K562 (cell line): ENCODE data around the gene AKT1S1. TPM values are rescaled to one million over a fixed set of nuclear protein-coding genes. Genes with fewer than 3 reads are reported as not detected.

Experiments used
- GTF2A2 ChIP-seq: IDR thresholded peaks from 2 replicates; pipeline ENCODE4 v1.6.1; 2016; ENCODE audit warnings: mild to moderate bottlenecking, missing genetic modification characterization, missing compliant biosample characterization
- KDM5B ChIP-seq: fragments of 200-600 bp; sonication (generic); IDR thresholded peaks from 2 replicates; pipeline ENCODE4 v1.6.1; 2012; ENCODE audit warnings: low read depth, mild to moderate bottlenecking, moderate library complexity, low read length, control low read depth, inconsistent platforms; ENCODE audit not compliant: insufficient replicate concordance
- NCOR1 ChIP-seq: fragments of 450-650 bp; IDR thresholded peaks from 2 replicates; pipeline ENCODE4 v1.6.1; 2016; ENCODE audit warnings: mild to moderate bottlenecking, moderate library complexity
- NR3C1 ChIP-seq: sonication (generic); formaldehyde crosslinking; IDR thresholded peaks from 2 replicates; pipeline ENCODE4 v1.8.1; 2022; ENCODE audit warnings: missing genetic modification reagents
- RBM17 ChIP-seq: fragments of 200-400 bp; formaldehyde crosslinking; IDR thresholded peaks from 2 replicates; pipeline ENCODE4 v1.6.1; 2017; ENCODE audit warnings: low read depth, mild to moderate bottlenecking, low read length, borderline replicate concordance
- ZC3H11A ChIP-seq: IDR thresholded peaks from 2 replicates; pipeline ENCODE4 v1.6.1; 2012; ENCODE audit warnings: low read depth, low read length, improper control_type of control experiment
- ZNF140 ChIP-seq: fragments of 250-450 bp; sonication (Bioruptor Pico); IDR thresholded peaks from 2 replicates; pipeline ENCODE4 v1.8.0; 2021; ENCODE audit warnings: moderate library complexity, mild to moderate bottlenecking, inconsistent platforms
- ZNF274 ChIP-seq: IDR thresholded peaks from 2 replicates; pipeline ENCODE4 v1.6.1; 2011; ENCODE audit warnings: low read depth, mild to moderate bottlenecking, low read length, moderate library complexity, borderline replicate concordance
- polyA plus RNA-seq, 8 experiments: library from polyadenylated mRNA; depleted of rRNA in 4 of 8; stranded (reverse) in 5 of 8; unstranded in 3 of 8; fragments of >200 nt; fragmentation: Nextera tagmentation in 2 of 8; fragmentation: Illumina TruSeq in 1 of 8; extraction: Ambion mirVana in 2 of 8; extraction: Trizol in 1 of 8; gene quantifications; 2 replicates each; pipeline versions ENCODE4 v1.2.1 to v1.2.3, GENCODE V29; 2011 to 2014; ENCODE audit warnings: inconsistent platforms in 1 of 8, missing spikeins in 1 of 8
- total RNA-seq, 7 experiments: library from RNA; depleted of rRNA in 6 of 7; stranded (reverse); fragments of >200 nt in 6 of 7; fragmentation: Illumina TruSeq in 2 of 7; extraction: Trizol in 2 of 7; gene quantifications; 2 replicates each; pipeline versions ENCODE4 v1.2.1 to v1.2.3, GENCODE V29; 2011 to 2021; ENCODE audit warnings: low replicate concordance in 1 of 7
- TF ChIP-seq, protein P1 (sequence below): fragments of 250-450 bp; sonication (Bioruptor Pico); IDR thresholded peaks from 2 replicates; pipeline ENCODE4 v1.4.0; 2020
- TF ChIP-seq, protein P2 (sequence below): fragments of 200-800 bp; sonication (Bioruptor generic); IDR thresholded peaks from 2 replicates; pipeline ENCODE4 v1.6.1; 2016; ENCODE audit warnings: missing genetic modification characterization, missing compliant biosample characterization
- TF ChIP-seq, protein P3 (sequence below): fragments of 250-450 bp; sonication (Bioruptor Pico); IDR thresholded peaks from 2 replicates; pipeline ENCODE4 v1.4.0; 2020; ENCODE audit warnings: mild to moderate bottlenecking
- TF ChIP-seq, protein P4 (sequence below): sonication (generic); formaldehyde crosslinking; IDR thresholded peaks from 2 replicates; pipeline ENCODE4 v1.8.1; 2023; ENCODE audit warnings: mild to moderate bottlenecking, missing genetic modification reagents, moderate library complexity

AKT1S1 gene
- total and polyA plus RNA-seq, 9 of the 15 experiments (the other 6 are each of a cell fraction or from before 2014, with no cell fraction given): 1.2 to 50.3 (median 17.1) TPM

DNA sequence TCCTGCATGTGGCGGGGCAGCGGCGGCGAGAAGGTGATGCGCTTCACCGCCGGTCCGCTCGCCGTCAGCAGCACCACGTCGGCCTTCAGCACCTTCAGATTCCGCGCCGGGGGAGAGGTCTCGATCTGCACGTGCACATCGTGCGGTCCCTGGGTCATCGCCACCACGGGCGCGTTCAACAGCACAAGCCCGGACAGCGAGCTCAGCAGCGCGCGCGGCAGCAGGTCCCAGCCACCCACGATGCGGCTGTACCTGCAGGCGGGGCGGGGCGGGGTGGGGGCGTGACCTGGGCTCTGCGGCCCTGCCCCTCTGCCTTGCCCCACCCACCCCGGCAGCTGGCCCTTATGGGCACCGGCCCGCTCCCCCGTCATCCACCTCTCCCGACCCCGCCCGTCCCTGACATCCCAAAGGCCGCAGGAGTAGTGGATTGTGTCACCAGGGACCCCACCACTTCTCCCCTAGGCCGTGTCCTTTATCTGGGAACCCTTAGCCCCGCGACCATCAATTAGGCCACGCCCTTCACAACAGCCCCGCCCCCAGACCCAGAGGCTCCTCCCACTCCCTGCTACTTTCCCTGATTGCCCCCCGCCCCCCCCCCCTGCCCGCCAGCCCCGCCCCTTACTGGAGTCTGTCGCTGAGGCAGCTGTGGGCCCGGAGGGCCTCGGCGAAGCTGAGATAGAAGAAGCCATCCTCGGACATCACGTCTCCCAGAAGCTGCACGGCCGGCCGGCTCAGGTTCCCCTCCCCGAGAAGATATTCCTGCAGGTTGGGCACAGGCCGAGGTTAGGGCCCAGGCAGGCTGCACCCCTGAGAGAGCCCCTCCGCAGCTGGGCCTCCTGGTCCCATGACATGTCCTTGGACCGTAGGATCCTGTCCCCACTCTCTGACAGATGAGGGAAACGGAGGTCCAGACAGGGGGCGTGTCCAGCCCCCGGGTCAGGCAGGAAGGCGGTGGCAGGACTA is 13.5 kb upstream of the AKT1S1 start (continued):
- TF ChIP-seq, protein P1, sequence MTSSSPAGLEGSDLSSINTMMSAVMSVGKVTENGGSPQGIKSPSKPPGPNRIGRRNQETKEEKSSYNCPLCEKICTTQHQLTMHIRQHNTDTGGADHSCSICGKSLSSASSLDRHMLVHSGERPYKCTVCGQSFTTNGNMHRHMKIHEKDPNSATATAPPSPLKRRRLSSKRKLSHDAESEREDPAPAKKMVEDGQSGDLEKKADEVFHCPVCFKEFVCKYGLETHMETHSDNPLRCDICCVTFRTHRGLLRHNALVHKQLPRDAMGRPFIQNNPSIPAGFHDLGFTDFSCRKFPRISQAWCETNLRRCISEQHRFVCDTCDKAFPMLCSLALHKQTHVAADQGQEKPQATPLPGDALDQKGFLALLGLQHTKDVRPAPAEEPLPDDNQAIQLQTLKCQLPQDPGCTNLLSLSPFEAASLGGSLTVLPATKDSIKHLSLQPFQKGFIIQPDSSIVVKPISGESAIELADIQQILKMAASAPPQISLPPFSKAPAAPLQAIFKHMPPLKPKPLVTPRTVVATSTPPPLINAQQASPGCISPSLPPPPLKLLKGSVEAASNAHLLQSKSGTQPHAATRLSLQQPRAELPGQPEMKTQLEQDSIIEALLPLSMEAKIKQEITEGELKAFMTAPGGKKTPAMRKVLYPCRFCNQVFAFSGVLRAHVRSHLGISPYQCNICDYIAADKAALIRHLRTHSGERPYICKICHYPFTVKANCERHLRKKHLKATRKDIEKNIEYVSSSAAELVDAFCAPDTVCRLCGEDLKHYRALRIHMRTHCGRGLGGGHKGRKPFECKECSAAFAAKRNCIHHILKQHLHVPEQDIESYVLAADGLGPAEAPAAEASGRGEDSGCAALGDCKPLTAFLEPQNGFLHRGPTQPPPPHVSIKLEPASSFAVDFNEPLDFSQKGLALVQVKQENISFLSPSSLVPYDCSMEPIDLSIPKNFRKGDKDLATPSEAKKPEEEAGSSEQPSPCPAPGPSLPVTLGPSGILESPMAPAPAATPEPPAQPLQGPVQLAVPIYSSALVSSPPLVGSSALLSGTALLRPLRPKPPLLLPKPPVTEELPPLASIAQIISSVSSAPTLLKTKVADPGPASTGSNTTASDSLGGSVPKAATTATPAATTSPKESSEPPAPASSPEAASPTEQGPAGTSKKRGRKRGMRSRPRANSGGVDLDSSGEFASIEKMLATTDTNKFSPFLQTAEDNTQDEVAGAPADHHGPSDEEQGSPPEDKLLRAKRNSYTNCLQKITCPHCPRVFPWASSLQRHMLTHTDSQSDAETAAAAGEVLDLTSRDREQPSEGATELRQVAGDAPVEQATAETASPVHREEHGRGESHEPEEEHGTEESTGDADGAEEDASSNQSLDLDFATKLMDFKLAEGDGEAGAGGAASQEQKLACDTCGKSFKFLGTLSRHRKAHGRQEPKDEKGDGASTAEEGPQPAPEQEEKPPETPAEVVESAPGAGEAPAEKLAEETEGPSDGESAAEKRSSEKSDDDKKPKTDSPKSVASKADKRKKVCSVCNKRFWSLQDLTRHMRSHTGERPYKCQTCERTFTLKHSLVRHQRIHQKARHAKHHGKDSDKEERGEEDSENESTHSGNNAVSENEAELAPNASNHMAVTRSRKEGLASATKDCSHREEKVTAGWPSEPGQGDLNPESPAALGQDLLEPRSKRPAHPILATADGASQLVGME (CRISPR knock-in tag): no peak
- TF ChIP-seq ZNF140 (no peak), ZNF274 (no peak), NR3C1 (peak; percentile 72; the same call in 1 of the 2 replicates), KDM5B (no peak), NCOR1 (no peak), ZC3H11A (no peak), RBM17 (no peak), GTF2A2 (tag) (no peak)
- TF ChIP-seq, protein P2, sequence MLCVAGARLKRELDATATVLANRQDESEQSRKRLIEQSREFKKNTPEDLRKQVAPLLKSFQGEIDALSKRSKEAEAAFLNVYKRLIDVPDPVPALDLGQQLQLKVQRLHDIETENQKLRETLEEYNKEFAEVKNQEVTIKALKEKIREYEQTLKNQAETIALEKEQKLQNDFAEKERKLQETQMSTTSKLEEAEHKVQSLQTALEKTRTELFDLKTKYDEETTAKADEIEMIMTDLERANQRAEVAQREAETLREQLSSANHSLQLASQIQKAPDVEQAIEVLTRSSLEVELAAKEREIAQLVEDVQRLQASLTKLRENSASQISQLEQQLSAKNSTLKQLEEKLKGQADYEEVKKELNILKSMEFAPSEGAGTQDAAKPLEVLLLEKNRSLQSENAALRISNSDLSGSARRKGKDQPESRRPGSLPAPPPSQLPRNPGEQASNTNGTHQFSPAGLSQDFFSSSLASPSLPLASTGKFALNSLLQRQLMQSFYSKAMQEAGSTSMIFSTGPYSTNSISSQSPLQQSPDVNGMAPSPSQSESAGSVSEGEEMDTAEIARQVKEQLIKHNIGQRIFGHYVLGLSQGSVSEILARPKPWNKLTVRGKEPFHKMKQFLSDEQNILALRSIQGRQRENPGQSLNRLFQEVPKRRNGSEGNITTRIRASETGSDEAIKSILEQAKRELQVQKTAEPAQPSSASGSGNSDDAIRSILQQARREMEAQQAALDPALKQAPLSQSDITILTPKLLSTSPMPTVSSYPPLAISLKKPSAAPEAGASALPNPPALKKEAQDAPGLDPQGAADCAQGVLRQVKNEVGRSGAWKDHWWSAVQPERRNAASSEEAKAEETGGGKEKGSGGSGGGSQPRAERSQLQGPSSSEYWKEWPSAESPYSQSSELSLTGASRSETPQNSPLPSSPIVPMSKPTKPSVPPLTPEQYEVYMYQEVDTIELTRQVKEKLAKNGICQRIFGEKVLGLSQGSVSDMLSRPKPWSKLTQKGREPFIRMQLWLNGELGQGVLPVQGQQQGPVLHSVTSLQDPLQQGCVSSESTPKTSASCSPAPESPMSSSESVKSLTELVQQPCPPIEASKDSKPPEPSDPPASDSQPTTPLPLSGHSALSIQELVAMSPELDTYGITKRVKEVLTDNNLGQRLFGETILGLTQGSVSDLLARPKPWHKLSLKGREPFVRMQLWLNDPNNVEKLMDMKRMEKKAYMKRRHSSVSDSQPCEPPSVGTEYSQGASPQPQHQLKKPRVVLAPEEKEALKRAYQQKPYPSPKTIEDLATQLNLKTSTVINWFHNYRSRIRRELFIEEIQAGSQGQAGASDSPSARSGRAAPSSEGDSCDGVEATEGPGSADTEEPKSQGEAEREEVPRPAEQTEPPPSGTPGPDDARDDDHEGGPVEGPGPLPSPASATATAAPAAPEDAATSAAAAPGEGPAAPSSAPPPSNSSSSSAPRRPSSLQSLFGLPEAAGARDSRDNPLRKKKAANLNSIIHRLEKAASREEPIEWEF (CRISPR knock-in tag): no peak
- TF ChIP-seq, protein P3, sequence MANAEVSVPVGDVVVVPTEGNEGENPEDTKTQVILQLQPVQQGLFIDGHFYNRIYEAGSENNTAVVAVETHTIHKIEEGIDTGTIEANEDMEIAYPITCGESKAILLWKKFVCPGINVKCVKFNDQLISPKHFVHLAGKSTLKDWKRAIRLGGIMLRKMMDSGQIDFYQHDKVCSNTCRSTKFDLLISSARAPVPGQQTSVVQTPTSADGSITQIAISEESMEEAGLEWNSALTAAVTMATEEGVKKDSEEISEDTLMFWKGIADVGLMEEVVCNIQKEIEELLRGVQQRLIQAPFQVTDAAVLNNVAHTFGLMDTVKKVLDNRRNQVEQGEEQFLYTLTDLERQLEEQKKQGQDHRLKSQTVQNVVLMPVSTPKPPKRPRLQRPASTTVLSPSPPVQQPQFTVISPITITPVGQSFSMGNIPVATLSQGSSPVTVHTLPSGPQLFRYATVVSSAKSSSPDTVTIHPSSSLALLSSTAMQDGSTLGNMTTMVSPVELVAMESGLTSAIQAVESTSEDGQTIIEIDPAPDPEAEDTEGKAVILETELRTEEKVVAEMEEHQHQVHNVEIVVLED (CRISPR knock-in tag): no peak
- TF ChIP-seq, protein P4, sequence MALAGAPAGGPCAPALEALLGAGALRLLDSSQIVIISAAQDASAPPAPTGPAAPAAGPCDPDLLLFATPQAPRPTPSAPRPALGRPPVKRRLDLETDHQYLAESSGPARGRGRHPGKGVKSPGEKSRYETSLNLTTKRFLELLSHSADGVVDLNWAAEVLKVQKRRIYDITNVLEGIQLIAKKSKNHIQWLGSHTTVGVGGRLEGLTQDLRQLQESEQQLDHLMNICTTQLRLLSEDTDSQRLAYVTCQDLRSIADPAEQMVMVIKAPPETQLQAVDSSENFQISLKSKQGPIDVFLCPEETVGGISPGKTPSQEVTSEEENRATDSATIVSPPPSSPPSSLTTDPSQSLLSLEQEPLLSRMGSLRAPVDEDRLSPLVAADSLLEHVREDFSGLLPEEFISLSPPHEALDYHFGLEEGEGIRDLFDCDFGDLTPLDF (CRISPR knock-in tag): peak; percentile 71
